ENCODE results near the gene PDE6G.
A peak's percentile ranks its signal among the peaks of the same experiment; 100 is the strongest.
"Not testable (repeated sequence)": the region's sequence is repeated elsewhere in the genome, so short reads cannot be mapped to it uniquely, and the experiment has no call there.

PDE6G gene

DNA sequence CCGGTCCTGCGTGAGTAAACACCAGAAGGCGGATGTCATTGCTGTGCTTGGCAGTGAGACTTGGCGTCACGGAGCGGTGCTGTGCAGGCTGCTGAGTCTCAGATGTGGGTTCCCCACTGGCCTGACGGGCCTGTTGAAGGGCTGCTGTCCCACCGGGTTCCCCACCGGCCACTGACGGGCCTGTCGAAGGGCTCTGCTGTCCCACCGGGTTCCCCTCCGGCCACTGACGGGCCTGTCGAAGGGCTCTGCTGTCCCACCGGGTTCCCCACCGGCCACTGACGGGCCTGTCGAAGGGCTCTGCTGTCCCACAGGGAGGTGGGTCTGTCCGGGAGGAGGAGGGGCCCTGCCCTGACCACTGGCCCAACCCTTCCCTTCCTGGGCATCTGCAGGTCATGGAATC, 30.3 kb upstream of the PDE6G start:
- no peak for DNase-seq

GRCh38 chr17:81685108-81685507, 28.8 kb upstream of the PDE6G start:
- no peak for DNase-seq

GRCh38 chr17:81684442-81684911, 28.1 kb upstream of the PDE6G start:
- no peak for DNase-seq

DNA sequence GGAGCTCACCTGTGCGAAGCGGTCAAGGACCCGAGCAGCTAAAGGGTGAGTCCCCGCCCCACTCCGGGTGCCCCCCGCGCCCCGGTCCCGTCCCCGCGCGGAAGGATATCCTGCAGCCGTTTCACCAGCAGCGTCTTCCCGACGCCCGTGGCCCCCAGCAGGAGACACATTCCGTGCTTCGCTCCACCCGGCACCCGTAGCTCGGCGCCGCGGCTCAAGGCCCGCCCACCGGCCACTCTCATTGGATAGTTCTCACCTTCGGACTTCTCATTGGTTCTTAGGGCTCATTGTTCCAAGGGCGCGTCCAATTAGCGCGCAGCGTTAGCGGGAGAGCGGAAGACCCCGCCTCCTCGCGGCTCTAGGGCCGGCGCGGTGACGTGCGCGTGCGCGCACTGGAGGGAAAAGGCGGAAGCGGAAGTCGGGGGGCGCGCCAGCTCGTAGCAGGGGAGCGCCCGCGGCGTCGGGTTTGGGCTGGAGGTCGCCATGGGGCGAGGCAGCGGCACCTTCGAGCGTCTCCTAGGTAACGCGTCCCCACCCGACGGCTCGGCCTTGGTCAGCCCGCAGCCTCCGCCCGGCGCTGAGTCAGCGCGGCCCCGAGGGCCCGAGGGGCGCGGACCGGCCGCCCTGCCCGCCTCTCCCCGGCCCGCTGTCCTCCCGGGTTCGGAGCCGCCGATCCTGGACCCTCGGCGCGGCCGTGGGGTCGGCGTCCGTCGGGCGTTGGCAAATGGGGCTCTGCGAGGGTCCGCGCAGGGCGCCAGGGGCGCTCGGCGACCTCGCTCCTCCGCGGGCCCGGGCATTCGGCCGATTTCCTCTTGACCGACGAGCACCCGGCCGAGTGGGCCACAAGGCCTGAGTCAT, 27.5 kb upstream of the PDE6G start, which contains the start of the genes ARL16 and HGS:
Gene ARL16 (minus strand): TSS at position 214 of the 858 bp plus-strand sequence. CDS start 44 bp downstream, at position 170.
Gene HGS (plus strand): TSS at position 428 of the 858 bp plus-strand sequence. CDS start 56 bp downstream, at position 484.
- DNase-seq = peak; percentile 96

DNA sequence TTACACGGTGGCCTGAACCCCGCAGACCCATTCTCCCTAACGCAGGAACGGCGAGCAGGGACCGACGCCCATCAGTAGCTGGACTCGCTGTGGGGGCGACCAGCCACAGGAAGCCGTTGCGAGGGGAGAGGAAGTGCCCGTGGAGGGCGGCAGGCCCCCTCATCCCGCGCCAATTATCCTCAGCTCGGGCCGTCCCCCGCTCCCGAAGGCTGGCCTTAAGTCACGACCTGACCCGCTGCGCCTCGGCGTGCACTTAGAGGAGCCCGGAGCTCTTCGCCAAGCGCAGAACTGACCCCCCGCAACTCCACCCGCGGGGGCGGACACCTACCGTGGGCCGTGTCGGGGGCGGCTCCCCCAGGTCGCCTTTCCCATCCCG, 26.9 kb upstream of the PDE6G start:
- DNase-seq = no peak

DNA sequence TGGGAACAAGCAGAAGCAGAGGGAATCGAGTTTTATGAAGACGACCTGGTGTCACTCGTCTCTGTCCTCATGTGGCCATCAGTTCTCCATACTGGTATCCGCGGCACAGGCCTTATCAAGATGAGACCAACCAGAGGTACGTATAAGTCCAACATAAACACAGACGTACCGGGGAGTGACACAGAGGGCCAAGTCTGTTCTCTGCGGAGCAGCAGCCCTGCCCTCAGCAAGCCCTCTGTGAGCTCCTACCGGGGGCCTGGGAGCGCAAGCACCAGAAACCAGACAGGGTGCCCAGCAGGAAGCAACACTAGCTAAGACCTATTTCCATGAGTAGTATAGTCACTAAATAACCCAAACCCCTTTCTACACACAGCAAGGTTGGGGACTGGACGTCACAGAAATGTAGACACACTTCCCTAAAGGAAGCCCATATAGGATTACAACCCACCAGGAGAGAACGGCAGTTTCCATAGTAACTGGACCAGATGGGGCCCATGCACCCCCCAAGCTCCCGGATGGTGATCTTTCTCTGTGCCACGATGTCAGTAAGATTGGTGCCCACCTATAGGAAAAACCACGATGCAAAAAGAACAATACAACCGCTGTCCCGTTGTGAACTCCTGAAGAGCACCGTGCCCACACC, 26.3 kb upstream of the PDE6G start:
- DNase-seq = no peak

DNA sequence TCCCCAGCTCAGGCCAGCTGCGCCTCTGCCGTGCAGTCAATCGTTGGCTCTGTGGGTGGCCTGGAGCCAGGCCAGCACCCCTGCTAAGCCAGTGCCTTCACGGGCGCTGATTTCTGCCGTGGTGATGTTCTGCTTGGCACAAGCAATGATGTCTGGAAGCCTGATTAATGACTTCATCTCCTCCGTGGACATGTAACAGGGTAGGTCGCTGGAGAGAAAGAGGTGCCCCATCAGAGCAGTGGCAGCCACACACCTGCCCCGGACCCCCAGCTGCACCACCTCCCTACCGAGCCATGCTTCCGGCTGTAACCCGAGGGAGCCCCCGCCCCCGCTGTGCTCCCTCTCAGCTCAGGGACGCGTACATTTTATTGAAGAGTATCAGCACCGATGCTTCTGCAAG, 25.3 kb upstream of the PDE6G start:
- DNase-seq = peak; percentile 89

- DNase-seq = no peak
Observed at GRCh38 chr17:81680150-81680549, 23.8 kb upstream of the PDE6G start.

DNA sequence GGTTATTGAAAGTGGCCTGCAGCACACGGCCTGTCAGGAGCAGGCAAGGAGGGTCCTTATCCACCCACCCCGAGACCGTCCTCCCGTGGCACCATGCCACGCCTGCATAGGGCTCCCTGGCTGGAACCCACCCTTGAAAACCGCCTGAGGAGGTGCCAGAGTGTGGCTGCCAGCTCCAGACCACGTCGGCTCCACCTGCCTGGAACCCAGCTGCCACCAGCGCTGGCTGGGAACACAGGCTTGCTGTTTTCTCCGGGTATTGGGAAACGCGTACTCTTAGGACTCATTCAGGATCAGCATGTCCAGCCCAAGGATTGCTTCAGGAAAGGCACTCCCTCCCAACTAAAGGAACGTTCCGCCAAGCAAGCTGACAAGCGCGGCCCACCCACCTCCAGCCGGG, 20.6 kb upstream of the PDE6G start:
- DNase-seq = no peak

GRCh38 chr17:81675515-81676221, 19.3 kb upstream of the PDE6G start:
- not testable (repeated sequence) for DNase-seq

DNA sequence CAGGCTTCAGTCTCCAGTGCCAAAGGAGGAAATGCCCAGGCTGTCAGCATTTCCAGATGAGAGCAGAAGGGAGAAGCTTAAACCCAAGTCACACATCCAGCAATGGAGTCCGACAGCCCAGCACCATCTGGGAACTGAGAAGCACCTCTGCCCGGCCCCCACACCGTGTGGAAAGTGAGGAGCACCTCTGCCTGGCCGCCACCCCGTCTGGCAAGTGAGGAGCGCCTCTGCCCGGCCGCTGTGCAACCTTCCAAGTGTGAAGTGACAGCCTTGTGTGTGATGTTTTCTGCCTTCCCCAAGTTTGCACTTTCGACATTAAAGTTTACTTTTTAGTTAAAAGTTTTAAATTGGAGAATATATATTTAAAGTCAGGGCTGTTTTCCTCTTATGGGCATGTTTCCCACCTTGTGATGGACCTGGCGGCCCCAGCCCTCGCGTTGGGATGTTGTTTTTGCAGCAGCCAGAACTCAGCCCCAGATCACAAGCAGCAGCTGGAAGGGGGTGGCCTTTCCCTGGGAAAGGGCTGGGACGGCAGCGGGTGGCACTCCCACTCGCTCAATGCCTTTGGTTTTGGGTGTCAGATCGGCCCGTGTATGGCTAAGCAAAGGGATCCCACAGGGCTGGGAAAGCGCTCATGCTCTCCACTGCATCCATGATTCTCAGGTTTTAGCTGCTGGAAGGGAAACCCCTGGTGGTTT, 17.4 kb upstream of the PDE6G start:
- DNase-seq = no peak

DNA sequence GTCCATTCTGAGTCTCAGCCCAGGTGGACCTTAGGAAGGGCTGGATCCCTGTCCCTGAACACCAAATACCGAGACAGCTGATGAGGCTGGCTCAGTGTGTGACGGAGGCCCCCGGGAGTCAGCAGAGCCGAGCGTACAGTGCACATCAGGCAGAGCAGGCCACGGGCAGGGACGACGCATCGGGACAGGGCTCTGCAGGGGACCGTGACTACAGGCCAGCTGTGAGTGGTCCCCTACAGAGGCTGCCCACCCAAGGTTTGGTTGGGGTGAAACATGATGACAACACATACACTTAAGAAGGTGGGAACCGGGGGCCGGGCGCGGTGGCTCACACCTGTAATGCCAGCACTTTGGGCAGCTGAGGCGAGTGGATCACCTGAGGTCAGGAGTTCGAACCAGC, 16.6 kb upstream of the PDE6G start:
- no peak for DNase-seq

- no peak for DNase-seq
Observed at GRCh38 chr17:81672504-81672903, 16.2 kb upstream of the PDE6G start.

GRCh38 chr17:81667754-81668153, 11.4 kb upstream of the PDE6G start:
- no peak for DNase-seq

DNA sequence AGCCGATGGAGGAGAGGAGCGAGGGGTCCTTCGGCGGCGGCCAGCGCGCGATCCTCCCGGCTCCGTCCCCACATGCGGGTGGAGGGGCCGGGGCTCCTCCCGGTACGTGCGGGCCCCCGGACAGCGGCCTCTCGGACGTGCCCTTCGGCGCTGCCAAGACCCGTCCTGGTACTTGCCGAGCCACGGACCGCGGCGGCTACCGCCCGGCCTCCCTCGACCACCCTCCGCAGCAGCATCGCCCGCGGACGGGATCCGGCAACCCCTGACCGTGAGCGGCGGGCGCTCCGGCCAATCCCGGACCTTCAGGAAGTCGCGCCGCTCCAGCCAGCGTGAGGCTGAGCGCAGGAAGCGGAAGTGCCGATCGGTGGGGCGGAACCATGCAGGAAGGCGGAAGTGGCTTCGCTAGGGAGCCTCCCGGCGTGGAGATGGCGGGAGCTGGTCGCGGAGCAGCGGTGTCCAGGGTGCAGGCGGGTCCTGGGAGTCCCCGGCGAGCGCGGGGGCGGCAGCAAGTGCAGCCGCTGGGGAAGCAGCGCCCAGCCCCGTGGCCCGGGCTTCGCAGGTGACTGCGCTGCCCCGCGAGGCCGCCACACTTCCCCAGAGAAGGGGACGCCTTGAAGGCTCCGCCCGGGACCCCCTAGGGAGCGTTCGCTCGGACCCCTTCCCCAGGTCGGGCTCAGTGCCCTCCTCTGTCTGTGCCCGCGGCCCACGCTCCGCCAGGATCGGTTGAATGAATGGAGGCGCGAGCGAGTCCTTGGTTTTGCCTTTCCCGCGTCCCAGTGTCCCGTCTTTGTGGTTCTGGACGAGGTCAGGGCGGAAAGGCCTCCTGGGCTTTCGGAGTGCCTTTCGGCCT, 10.2 kb upstream of the PDE6G start, which contains the start of the genes CCDC137 and OXLD1:
Gene CCDC137 (plus strand): TSS at position 396 of the 850 bp plus-strand sequence. CDS start 30 bp downstream, at position 426.
Gene OXLD1 (minus strand): TSS at position 264 of the 850 bp plus-strand sequence. CDS start 28 bp downstream, at position 236.
- DNase-seq = peak; percentile 92

- DNase-seq = no peak
Observed at GRCh38 chr17:81666092-81666341, 9.7 kb upstream of the PDE6G start.

DNA sequence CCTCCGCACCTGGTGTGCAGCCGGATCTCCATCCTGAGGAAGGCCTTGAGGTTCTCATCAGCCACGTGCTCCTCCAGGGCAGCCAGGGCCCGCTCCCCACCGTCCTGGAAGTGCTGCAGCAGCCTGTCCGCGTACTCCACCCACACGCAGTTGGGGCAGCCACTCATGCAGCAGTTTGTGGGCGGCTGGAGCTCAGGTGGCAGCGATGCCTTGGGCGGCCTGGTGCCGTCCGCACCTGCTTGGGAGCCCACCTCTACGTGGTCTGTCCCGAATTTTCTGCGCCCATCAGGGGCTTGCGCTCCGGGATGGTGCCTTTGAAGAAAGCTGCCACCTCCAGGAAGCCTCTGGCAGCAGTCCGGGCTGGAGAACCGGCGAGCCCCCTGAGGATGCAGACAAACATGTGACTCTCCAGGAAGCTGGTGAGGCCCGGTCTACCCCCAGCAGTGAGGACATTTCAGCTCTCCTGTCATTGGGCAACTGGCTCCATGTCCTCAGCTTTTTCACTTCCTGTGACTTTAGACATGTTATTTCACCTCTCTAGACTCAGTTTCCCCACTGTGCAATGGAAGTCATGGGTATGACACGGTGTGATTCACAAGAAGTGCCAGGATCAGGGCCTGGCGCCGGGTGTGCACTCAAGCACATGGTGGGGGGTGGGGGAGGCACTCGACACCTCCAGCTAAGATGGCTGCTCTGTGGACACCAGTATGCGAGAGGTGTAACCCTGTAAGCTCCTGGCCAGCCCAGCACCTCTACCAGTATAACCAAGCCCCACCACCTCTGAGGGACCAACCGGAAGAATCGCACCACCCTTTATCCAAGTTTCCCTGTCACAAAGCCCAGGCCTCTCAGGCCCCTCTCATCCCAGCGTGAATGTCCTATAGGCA, 9.1 kb upstream of the PDE6G start:
- DNase-seq = no peak

GRCh38 chr17:81664051-81664470, 7.7 kb upstream of the PDE6G start:
- DNase-seq = no peak

- no peak for DNase-seq
Observed at GRCh38 chr17:81662002-81662401, 5.7 kb upstream of the PDE6G start.

DNA sequence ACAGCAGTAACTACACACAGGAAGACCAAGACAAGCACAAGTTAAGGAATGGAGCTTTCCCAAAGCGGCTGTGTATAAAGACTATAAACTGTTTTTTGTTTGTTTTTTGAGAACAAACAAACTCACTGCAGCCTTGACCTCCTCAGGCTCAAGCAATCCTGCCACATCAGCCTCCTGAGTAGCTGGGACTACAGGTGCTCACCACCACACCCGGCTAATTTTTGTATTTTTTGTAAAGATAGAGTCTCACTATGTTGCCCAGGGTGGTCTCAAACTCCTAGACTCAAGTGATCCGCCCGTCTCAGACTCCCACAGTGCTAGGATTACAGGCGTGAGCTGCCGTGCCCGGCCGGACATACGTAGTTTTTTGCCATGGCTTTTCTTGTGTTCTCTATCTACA, 4.1 kb upstream of the PDE6G start:
- no peak for DNase-seq

DNA sequence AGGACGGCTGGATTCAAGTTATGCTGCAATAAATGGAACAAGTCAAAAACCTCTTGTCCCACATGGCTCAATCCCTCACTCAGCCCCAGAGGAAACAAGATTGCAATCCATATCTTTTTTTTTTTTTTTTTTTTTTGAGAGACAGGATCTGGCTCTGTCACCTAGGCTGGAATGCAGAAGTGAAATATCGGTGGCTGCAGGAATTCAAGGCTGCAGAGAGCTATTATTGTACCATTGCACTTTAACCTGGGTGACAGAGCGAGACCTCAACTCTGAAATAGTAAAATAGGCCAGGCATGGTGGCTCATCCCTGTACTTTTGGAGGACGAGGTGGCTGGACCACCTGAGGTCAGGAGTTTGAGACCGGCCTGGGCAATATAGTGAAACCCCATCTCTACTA, 2.7 kb upstream of the PDE6G start:
- DNase-seq = no peak

Measured in NCI-H2081 treated with DMSO at 0.1 percent for 48 hours (cell line).